Activated T-helper 2 cell treated with anti-CD3 and anti-CD28 coated beads, Interferon-gamma antibody, Interleukin-2, Interleukin-4, amounts not matched to agents 10 μg/mL and 5 μg/mL and 100 μg/mL, durations not matched to agents 14 hours and 24 hours and 36 hours (primary cell): ENCODE results near the gene F5. TPM values are rescaled to one million over a fixed set of nuclear protein-coding genes. Genes with fewer than 3 reads are reported as not detected.

Source experiments
- DNase-seq: peaks from one replicate; pipeline ENCODE4 v3.0.0; 2021; ENCODE audit warnings: low spot score
- H3K27ac Mint-ChIP-seq: one replicate; pipeline ENCODE4 v1.8.0; 2021; ENCODE audit warnings: mixed read lengths
- H3K27me3 Mint-ChIP-seq: one replicate; pipeline ENCODE4 v1.8.0; 2021; ENCODE audit warnings: low read depth, mixed read lengths
- H3K36me3 Mint-ChIP-seq: one replicate; pipeline ENCODE4 v1.8.0; 2021; ENCODE audit warnings: low read depth, mixed read lengths
- H3K4me1 Mint-ChIP-seq: one replicate; pipeline ENCODE4 v1.8.0; 2021; ENCODE audit warnings: low read depth, mixed read lengths
- H3K4me3 Mint-ChIP-seq: one replicate; pipeline ENCODE4 v1.8.0; 2021; ENCODE audit warnings: low read depth, mild to moderate bottlenecking, moderate library complexity, mixed read lengths
- H3K9me3 Mint-ChIP-seq: one replicate; pipeline ENCODE4 v1.8.0; 2021; ENCODE audit warnings: mixed read lengths
- intact Hi-C: fragments of 100-400 bp; cut with micrococcal nuclease; formaldehyde crosslinking; loops from one replicate; pipeline ENCODE4 v1.15.1; 2023
- total RNA-seq: library from RNA; stranded (reverse); gene quantifications from 2 replicates; pipeline ENCODE4 v1.2.3, GENCODE V29; 2022

The F5 gene
- total RNA-seq, 1 donor from 2014 or later, result 26.0 TPM

DNA sequence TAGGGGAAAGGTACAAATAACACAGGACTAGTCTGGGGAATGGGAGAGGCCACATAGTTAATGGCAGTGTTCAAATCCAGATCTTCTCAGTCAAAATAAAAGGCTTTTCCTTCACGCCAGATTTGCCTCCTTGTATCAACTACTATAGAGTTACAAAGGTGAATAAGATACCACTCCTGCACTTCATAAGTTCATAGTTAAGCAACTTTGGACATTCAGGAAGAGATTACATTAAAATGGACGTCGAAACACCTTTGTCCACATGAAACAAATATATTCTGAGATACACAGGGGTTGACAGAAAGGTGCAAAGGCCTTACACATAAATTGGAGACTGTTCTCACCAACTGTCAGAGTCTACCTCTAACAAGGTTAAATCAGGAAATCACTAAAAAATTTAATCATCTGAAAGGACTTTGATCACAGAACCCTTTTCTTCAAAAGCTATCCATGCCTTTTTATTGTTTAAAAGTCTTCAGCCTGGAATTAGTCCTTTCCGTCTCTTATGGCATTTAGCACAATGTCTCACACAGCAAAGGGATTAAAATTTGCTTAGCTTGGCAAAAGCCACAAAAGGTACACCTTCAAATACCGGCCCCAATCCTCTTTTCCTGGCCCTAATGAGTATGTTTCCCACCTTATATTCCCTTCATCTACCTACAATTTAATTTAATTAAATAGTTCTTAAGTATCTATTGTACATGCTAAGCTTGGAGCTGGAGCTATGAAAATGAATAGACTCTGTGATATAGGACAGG, 8.1 kb downstream of the F5 start:
- peaks cover 6% of the 10 kb centered on the region for H3K4me1 Mint-ChIP-seq
- no peak for DNase-seq
- H3K4me3 Mint-ChIP-seq, result no peak overlapping the region
- no peak overlapping the region for H3K27ac Mint-ChIP-seq
- no peaks in the 10 kb centered on the region for H3K9me3 Mint-ChIP-seq
- peaks cover 26% of the 10 kb centered on the region for H3K36me3 Mint-ChIP-seq
- H3K27me3 Mint-ChIP-seq, result no peaks in the 10 kb centered on the region
- intact Hi-C loops, result no loop called here

DNA sequence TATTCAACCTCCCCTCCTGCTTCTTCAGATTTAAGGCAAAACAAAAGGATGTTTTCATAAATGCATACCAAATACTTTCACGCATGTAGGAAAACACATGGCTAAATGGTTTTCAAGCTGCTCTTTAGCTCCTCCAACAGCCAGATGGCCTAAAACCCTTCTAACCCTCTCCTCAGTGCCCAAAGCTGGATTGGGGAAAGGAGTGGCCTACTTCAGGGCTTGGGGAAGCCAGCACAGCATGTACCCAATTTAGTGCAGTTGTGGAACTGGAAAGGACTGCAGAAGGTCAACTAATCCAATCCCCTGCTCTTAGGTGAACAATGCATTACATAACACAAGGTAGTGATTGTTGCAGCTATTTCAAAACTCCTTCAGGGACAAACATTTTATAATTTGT, 9.3 kb downstream of the F5 start:
- no peak for DNase-seq
- Mint-ChIP-seq H3K9me3 (no peaks in the 10 kb centered on the region), H3K4me1 (no peaks in the 10 kb centered on the region)

DNA sequence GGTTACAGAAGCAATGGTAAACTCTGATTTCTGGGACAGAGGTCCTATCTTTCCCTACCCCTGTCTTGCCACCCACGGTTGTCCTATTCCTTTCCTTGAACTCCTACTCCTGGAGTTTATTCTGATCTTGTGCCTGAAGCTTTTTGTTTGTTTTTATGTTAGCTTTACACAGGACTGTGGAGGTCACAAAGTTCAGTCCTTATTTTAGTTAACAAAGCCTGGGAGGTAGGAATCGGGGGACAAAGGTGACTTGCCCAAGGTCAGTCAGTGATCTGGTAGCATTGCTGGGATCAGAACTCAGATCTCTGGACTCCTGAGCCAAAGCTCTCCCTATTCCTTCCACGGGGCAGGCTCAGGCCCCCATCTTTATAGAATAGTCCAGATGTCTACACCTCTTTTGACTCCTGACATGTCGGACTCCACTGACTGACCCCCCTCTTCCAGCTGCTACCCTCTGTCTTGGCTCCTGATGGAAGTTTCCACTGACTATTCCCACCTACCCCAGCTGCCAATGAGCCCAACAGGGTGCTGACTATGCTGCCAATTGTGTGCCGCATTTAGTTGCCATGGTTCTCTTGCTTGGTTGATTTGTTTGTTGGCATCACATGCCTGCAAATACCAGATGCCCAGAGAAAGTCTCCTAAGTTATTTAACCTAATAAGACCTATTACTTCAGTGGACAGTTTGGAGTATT, 9.9 kb downstream of the F5 start:
- Mint-ChIP-seq H3K4me3 (no peak overlapping the region), H3K27me3 (no peaks in the 10 kb centered on the region), H3K4me1 (no peaks in the 10 kb centered on the region), H3K9me3 (no peaks in the 10 kb centered on the region), H3K36me3 (peaks cover 36% of the 10 kb centered on the region), H3K27ac (no peak overlapping the region)
- DNase-seq, result no peak
- intact Hi-C loops, result no loop called here

More for the DNA sequence above, 9.3 kb downstream of the F5 start:
- peaks cover 30% of the 10 kb centered on the region for H3K36me3 Mint-ChIP-seq
- H3K27ac Mint-ChIP-seq, result no peak overlapping the region
- intact Hi-C loops, result no loop called here
- H3K27me3 Mint-ChIP-seq, result no peaks in the 10 kb centered on the region
- no peak overlapping the region for H3K4me3 Mint-ChIP-seq

DNA sequence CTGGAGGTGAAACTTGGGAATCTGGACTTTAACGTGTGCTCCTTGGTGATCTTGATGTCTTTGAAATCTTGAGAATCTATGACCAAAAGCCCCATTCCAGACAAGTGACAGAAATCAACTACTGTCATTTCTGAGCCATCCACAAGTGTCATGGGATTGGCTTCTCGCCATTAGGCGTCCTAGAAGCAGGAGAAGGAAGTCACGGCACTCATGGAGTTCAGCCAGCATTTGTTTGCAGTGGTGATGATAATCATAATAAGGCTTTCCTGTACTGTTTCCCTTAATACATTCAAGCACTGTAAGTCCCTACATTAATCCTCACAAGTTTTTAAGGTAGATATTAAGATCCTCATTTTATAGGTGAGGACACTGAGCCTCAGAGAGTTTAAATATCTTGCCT, 11.9 kb downstream of the F5 start:
- no peak overlapping the region for H3K4me3 Mint-ChIP-seq
- H3K4me1 Mint-ChIP-seq, result no peaks in the 10 kb centered on the region
- H3K9me3 Mint-ChIP-seq, result no peaks in the 10 kb centered on the region
- H3K27me3 Mint-ChIP-seq, result no peaks in the 10 kb centered on the region
- intact Hi-C loops, result no loop called here
- H3K36me3 Mint-ChIP-seq, result peaks cover 46% of the 10 kb centered on the region
- H3K27ac Mint-ChIP-seq, result no peak overlapping the region
- no peak for DNase-seq

DNA sequence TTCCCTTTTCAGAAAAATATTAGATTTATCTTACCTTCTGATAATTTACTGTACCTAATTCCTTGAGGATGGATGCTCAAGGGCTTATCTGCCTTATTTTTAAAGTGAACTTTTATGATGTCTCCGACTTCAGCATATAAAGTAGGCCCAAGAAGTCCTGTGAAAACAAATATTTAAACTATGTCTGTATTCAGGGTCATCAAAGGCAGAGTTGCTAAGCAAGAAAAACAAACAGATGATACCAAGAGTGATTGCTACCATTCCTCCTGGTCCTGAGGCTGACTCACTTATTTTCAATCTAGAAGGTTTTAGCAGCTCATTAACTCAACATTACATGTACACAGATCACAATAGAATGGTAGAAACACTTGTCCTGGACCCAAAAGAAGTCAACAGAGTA, 14.1 kb downstream of the F5 start:
- H3K27me3 Mint-ChIP-seq, result no peaks in the 10 kb centered on the region
- H3K27ac Mint-ChIP-seq, result no peak overlapping the region
- H3K9me3 Mint-ChIP-seq, result no peaks in the 10 kb centered on the region
- DNase-seq, result no peak
- H3K4me1 Mint-ChIP-seq, result no peaks in the 10 kb centered on the region
- intact Hi-C loops, result no loop called here
- H3K4me3 Mint-ChIP-seq, result no peak overlapping the region
- peaks cover 52% of the 10 kb centered on the region for H3K36me3 Mint-ChIP-seq

DNA sequence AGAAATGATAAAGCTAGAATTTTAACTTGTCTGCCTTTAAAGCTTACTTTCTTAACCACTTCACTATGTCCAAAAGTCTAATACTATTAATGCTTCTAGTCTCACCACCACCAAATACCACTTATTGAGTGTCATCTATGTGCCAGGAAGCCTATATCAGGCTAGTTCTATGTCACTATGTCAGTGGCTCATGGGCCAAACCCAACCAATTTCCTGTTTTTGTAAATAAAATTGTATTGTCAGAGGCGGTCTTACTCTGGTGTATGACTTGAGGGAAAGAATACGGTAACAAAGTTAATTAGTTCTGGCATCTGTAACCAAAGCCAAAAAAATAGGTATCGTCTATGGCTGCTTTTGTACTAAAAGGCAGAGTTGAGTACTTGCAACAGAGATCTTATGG, 14.8 kb downstream of the F5 start:
- intact Hi-C loops, result no loop called here
- Mint-ChIP-seq H3K27ac (no peak overlapping the region), H3K36me3 (peaks cover 58% of the 10 kb centered on the region), H3K27me3 (no peaks in the 10 kb centered on the region), H3K4me3 (no peak overlapping the region), H3K4me1 (no peaks in the 10 kb centered on the region), H3K9me3 (no peaks in the 10 kb centered on the region)
- DNase-seq, result no peak

DNA sequence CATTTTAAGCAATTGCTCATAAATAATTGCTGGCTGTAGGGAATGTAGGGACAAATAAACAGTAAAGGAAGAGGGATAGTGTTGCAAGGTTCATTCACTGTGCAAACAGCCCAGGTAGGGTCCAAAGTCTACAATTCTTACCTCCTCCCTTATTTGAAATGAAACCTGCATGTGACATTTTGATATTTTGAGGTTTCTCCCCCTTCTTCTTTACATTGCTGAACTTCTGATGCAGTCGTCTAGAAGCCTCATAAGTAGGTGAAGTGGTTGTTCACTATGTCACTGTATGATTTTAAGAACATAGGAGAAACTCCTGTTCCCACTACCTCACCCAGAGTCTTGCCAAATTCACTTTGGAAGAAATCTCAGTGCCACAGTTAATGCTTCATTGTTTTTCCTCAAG, 16.1 kb downstream of the F5 start:
- Mint-ChIP-seq H3K9me3 (no peaks in the 10 kb centered on the region), H3K4me1 (peaks cover 9% of the 10 kb centered on the region), H3K4me3 (no peak overlapping the region), H3K27ac (no peak overlapping the region), H3K27me3 (no peaks in the 10 kb centered on the region), H3K36me3 (peaks cover 62% of the 10 kb centered on the region)
- intact Hi-C loops, result no loop called here
- DNase-seq, result no peak

DNA sequence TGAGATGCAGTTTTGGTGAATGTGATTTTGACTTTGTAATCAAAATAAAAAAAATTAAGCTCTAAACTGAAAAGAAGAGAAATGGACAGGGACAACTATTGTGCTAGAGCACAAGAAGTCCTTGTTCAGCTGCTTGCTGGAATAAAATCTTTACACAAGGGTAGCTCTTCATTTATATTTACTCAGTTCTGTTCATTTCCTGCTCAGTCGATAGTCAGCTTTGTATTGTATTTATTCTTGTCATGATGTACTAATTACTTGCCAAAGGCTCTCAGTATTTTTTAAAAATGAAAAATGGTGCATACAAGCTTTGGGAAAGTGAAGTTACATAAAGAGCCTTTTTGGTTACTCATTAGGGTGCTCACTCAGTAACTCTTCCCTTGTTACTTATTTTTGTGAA, 17.8 kb downstream of the F5 start:
- H3K27me3 Mint-ChIP-seq, result no peaks in the 10 kb centered on the region

DNA sequence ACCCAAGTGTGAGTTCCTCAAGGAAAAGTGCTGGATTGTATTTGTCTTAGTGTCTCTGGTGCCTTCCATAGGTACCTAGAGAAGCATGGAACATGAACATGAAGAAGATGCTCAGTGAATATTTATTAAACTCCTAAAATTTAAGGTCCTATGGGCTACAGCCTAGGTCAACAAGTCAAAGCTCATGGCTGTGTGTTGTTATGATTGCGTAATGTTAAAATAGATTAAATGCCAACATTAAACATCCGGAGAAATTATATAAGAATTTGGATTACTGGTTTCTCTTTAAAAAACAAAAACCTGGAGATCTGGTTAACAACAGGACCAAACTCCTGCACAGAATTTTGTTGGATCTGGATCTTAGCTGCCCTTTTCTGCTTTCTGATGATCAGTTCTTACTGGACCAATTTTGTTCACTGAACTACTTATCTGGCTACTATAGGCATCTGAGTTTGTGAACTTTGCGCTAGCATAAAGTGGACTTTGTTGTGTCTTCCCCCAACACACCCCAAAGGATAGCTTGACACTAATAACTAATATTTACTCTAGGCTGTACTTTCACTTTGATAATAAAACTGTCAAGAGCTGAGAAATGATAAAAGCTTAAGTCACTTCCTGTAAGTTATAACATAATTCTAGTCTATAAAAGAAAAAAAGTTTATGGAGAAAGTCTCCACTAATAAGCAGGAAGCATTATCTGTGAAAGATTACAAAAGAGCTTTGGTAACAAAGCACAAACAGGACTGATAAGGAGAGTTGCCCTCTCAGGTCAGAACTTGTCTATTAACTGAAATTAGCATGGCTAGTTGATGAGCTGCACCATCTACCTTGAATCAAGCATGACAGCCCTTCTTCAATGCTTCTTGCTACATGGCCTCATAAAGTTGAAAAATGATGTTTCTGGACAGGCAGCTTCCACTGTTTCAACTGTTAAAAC, 20.7 kb downstream of the F5 start:
- peaks cover 9% of the 10 kb centered on the region for H3K4me1 Mint-ChIP-seq
- peaks cover 60% of the 10 kb centered on the region for H3K36me3 Mint-ChIP-seq
- DNase-seq, result no peak
- no peak overlapping the region for H3K27ac Mint-ChIP-seq
- intact Hi-C loops, result no loop called here
- H3K4me3 Mint-ChIP-seq, result no peak overlapping the region
- H3K27me3 Mint-ChIP-seq, result no peaks in the 10 kb centered on the region
- peaks cover 14% of the 10 kb centered on the region for H3K9me3 Mint-ChIP-seq

More for the DNA sequence above, 17.8 kb downstream of the F5 start:
- H3K36me3 Mint-ChIP-seq, result peaks cover 72% of the 10 kb centered on the region
- H3K27ac Mint-ChIP-seq, result no peak overlapping the region
- intact Hi-C loops, result no loop called here
- no peak for DNase-seq
- peaks cover 9% of the 10 kb centered on the region for H3K4me1 Mint-ChIP-seq
- H3K9me3 Mint-ChIP-seq, result peaks cover 9% of the 10 kb centered on the region
- H3K4me3 Mint-ChIP-seq, result no peak overlapping the region

DNA sequence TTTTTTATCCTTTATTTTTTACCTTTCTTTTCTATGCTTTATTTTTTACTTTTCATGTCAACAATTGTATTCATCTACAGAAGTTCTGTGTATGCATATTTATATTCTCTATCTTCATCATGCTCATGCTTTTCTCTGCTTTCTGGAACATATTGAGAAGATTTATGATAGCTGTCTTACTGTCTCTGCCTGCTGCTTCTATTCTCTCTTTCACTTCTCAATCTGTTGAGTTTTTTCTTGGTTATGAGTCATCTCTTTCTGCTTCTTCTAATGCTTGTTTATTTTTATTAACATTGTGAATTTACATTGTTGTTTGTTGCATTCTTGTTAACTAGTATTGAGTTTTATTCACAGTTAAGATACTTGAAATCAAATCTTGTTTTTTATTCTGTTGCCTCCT, 22.6 kb downstream of the F5 start:
- H3K4me3 Mint-ChIP-seq, result no peak overlapping the region
- peaks cover 64% of the 10 kb centered on the region for H3K36me3 Mint-ChIP-seq
- peaks cover 9% of the 10 kb centered on the region for H3K4me1 Mint-ChIP-seq
- no peak overlapping the region for H3K27ac Mint-ChIP-seq
- peaks cover 14% of the 10 kb centered on the region for H3K9me3 Mint-ChIP-seq
- no peak for DNase-seq
- no peaks in the 10 kb centered on the region for H3K27me3 Mint-ChIP-seq
- intact Hi-C loops, result no loop called here

DNA sequence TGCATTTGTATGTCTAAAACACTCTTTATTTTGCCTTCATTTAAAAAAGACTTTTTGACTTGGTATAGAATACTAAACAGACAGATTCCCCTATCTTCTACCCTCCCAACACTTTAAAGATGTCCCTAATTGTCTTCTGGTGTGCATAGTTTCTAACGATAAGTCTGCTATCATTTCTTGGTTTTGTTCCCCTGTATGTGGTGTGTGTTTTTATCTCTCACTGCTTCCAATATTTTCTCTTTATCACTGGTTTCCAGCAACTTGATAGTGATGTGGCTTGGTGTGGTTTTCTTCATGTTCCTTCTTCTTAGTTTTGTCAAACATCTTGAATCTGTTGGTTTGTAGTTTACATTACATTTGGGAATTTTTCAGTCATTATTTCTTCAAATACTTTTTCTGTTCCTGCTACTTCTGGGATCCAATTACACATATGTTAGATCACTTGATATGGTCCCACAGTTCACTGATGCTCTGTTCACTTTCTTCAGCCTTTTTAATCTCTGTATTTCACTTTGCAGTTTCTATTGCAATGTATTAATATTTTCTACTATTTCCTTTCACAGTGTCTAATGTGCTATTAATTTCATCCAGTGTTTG, 23.2 kb downstream of the F5 start:
- peaks cover 67% of the 10 kb centered on the region for H3K36me3 Mint-ChIP-seq
- no peaks in the 10 kb centered on the region for H3K27me3 Mint-ChIP-seq
- intact Hi-C loops, result no loop called here
- H3K4me1 Mint-ChIP-seq, result peaks cover 9% of the 10 kb centered on the region
- H3K27ac Mint-ChIP-seq, result no peak overlapping the region
- peaks cover 14% of the 10 kb centered on the region for H3K9me3 Mint-ChIP-seq
- no peak overlapping the region for H3K4me3 Mint-ChIP-seq
- DNase-seq, result no peak

DNA sequence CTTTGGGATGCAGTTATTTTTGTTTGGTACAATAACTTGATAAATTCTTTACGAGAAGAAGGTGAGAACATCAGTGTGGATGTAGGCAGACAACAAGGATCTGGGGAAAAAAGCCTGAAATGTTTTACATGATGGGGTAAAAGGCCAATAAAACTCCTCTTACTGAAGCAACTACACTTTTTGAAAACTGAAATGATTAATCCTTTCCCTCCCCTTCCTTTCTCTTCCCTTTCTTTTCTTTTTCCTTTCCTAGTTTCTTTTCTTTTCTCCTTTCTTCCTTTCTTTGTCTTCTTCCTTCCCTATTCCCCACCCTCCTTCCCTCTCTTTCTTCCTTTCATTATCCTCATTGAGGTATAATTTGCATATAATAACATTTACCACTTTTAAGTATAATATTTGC, 24.6 kb downstream of the F5 start:
- H3K27me3 Mint-ChIP-seq, result no peaks in the 10 kb centered on the region
- peaks cover 9% of the 10 kb centered on the region for H3K4me1 Mint-ChIP-seq
- peaks cover 14% of the 10 kb centered on the region for H3K9me3 Mint-ChIP-seq
- no peak overlapping the region for H3K4me3 Mint-ChIP-seq
- no peak overlapping the region for H3K27ac Mint-ChIP-seq
- no peak for DNase-seq
- peaks cover 69% of the 10 kb centered on the region for H3K36me3 Mint-ChIP-seq
- intact Hi-C loops, result no loop called here
